ENCODE data around the gene TTC34.

DNA sequence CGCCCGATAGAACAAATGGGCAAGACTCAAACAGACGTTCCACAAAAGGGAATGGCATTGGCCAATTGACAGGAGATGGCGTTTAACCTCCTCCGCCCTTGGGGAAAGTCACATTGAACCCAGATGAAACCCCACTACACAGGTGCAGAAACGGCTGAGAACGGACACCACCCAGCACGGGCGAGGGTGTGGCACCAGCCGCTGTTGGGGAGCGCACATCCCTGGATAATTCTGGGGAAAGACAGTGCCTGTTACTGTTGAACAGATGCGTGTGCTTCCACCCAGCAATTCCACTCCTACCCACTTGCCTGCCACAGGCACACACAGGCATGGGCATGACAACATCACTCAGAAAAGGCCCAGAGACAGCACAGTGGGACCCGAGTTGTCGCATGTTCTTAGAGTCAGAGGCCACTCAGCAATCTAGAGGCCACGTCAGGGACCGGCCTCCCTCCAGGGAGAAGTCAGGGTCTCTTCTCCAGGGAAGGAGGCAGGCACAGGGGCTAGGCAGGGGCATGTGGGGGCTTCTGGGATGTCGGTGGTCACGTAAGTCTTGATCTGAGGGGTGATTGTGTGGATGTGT lies 199.7 kb downstream of the TTC34 start:
- TF ChIP-seq, protein P1, sequence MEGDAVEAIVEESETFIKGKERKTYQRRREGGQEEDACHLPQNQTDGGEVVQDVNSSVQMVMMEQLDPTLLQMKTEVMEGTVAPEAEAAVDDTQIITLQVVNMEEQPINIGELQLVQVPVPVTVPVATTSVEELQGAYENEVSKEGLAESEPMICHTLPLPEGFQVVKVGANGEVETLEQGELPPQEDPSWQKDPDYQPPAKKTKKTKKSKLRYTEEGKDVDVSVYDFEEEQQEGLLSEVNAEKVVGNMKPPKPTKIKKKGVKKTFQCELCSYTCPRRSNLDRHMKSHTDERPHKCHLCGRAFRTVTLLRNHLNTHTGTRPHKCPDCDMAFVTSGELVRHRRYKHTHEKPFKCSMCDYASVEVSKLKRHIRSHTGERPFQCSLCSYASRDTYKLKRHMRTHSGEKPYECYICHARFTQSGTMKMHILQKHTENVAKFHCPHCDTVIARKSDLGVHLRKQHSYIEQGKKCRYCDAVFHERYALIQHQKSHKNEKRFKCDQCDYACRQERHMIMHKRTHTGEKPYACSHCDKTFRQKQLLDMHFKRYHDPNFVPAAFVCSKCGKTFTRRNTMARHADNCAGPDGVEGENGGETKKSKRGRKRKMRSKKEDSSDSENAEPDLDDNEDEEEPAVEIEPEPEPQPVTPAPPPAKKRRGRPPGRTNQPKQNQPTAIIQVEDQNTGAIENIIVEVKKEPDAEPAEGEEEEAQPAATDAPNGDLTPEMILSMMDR (IDR thresholded peaks at IDR 0.05), result no peak
- no peak for TF ChIP-seq POLR2A (IDR thresholded peaks at IDR 0.05)
- no peak for TF ChIP-seq EP300 (IDR thresholded peaks at IDR 0.05)
- no peak for TF ChIP-seq POLR2AphosphoS5 (IDR thresholded peaks at IDR 0.05)

Data from sigmoid colon (tissue), 4 donors.